Activated T-cell treated with anti-CD3 and anti-CD28 coated beads, Interleukin-2, amount 50 U/mL, for 48 hours (primary cell): ENCODE results near the gene LPCAT1.
A peak's percentile ranks its signal among the peaks of the same experiment; 100 is the strongest.

Experiments
- DNase-seq, 2 experiments: peaks; one replicate each; pipeline ENCODE4 v3.0.0-alpha.2; 2020

The LPCAT1 gene

DNA sequence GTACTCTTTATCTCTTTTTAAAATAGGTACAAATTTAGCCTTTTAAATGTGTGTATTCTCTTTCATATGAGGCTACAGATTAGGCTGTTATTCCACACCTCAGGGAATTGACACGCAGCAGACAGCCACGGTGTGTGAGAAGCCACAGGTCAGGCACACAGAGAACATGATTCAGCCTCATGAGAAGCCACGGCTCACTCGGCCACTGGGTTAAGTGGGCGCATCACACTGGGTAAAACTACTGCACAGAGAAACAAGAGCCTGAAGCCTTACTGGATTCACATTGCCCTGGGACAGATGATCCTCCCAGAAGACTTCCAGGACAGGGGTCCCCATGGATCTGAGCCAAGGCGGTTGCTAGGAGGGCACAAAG lies 28.2 kb downstream of the LPCAT1 start:
- peak; percentile 38 to 42 for DNase-seq

GRCh38 chr5:1494780-1495524 lies 28.8 kb downstream of the LPCAT1 start:
- DNase-seq = peak; percentile 38 to 41

DNA sequence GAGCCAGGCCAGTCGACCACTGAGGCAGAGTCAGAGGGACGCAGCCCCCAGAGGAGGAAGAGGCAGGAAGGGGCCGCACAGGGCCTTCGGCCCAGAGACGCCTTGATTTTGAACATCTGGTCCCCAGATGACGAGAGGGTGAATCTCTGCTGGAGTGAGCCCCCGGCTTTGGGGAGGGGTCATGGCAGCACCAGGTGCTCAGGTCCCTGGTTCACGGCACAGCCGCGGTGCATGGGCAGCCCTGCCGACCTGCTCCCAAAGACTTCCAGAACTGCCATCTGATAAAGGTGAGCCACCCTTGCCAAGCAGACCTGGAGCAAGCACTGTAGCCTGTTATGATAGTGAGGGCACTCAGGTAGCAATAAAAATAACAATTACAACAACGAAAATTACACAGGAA lies 29.8 kb downstream of the LPCAT1 start:
- DNase-seq = no peak

- no peak for DNase-seq
Measured at GRCh38 chr5:1493413-1493812, 30.3 kb downstream of the LPCAT1 start.

DNA sequence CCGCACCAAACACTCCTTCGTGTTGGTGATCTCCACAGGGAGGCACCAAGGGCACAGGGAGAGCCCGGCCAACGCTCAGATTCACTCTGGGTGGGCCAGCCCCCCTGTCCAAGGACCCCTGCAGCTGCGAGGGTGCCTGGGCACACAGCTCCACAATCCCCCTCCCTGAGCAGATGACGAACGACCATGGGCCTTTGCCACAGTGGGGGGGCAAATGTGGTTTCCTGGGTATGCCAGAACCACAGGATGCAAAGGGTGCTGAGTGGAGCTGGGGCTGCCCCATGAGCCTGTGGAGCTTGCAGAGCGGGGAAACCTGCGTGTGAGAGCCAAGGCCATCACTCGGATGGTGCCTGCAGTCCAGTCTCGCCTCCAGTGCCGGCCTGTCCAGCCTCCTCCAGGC lies 31.0 kb downstream of the LPCAT1 start:
- peak; percentile 48 to 50 for DNase-seq

DNA sequence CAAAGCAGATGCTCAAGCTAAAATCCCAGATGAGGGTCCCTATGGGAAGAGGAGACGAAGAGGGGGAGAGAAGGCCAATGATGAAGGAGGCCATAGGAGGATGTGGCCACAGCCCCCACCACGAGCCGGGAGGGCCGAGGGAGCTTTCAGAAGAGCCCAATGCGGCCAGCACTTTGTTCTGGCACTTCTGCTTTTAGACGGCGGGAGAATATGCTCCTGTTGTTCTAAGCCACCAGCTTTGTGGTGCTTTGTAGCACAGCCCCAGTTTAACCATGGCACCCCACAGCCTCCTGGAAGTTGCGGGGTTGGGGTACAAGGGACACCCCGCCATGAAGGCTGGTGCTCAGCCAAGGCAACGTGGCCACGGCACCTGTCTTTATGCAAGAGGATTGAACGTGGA lies 33.4 kb downstream of the LPCAT1 start:
- no peak for DNase-seq

GRCh38 chr5:1489754-1490153 lies 34.0 kb downstream of the LPCAT1 start:
- DNase-seq = no peak

GRCh38 chr5:1488882-1489680 lies 34.7 kb downstream of the LPCAT1 start:
- DNase-seq = peak; percentile 74 to 77

- no peak for DNase-seq
Measured at GRCh38 chr5:1487079-1487764, 36.5 kb downstream of the LPCAT1 start.

GRCh38 chr5:1486271-1486670 lies 37.5 kb downstream of the LPCAT1 start:
- DNase-seq = no peak

- no peak for DNase-seq
Measured at GRCh38 chr5:1485579-1486118, 38.1 kb downstream of the LPCAT1 start.

GRCh38 chr5:1484730-1485578 lies 38.8 kb downstream of the LPCAT1 start:
- DNase-seq = no peak

DNA sequence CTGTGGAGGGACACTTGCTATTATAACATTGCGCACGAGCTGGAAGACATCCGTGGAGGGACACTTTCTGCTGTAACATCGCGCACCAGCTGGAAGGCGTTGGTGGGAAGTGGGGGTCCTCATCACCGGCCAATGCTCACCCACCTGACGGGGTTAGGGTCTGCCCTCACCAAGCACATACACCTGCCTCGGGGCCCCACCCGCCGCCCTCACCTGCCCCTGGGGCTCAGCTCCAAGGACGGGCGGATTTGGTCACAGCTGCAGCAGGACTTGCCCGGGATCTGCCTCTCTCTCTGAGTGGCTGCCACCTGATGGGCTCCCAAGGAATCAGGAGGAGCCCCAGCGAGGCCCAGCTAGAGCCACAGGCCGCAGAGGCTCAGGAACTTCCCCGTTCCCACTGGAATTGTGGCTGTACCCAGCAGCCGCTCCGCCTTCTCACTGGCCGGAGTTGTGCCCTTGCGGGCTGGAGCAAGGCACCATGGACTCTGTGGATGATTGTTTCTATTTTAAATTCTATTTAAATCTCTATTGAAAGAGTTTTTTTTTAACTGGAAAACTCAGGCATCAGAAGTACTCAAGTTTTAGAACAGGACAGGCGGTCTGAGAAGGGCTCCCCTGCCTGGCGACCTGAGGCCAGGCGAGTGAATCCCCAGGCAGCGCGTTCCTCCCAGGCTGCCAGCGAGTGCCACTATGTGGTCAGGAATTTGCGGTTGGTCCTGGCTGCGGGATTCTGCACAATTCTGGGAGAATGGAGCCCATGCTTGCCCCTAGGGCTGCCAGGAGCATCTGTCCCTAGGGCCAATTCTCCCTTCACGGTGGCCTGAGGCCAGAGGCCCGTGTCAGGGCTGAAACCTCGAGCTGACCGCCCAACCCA lies 39.7 kb downstream of the LPCAT1 start:
- DNase-seq = no peak

GRCh38 chr5:1483064-1483463 lies 40.7 kb downstream of the LPCAT1 start:
- DNase-seq = no peak

DNA sequence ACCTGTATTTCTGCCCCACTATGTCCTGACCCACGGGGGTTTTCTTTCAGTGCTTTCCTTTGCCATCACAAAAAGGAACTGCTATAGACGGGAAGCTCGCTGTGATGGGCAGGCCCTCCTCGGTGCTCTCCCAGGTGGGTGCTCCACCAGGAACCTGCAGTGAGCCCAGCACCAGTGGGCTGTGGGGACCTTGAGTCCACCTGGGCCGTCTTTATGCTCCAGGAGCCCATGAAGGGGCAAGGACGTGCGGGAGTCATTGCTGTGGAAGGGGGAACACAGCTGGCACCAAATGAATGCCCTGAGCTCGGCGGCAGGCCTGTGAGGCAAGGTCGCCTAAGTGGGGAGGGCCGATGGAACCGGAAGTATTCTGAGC lies 41.8 kb downstream of the LPCAT1 start:
- DNase-seq = no peak

- no peak for DNase-seq
Measured at GRCh38 chr5:1481266-1481958, 42.3 kb downstream of the LPCAT1 start.

GRCh38 chr5:1480806-1481205 lies 43.0 kb downstream of the LPCAT1 start:
- DNase-seq = no peak

- no peak for DNase-seq
Measured at GRCh38 chr5:1480217-1480616, 43.5 kb downstream of the LPCAT1 start.

DNA sequence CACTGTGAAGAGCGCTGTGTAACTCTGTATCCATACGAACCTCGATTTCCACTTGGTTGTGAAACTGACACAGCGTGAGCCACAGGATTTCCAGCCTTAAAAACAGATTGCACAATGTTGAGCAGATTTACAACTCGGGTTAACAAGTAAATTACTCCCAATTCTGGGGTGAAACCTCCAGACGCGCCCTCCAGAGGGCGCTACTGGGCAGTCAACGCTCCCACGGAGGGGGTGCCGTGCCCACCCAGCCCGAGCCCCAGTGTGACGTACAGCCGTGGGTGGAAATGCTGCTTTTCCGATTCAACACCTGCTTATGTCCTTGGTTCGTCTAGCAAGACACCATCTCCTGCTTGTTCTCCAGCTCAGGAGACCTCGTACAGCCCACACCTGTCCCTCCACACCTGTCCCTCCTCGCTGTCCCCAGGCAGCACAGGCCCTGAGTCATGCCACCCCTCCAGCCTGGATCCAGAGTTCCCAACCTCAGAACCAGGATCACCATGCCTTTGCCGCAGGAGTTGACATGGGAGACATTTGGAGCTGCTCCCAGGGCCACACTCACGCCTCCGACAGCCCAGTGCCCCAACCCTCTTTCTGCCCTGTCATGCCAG lies 44.1 kb downstream of the LPCAT1 start:
- DNase-seq = peak; percentile 63 to 70

- DNase-seq = no peak
Measured at GRCh38 chr5:1479066-1479465, 44.7 kb downstream of the LPCAT1 start.
